ENCODE measurements around the gene RASGRP2.
A peak's percentile ranks its signal among the peaks of the same experiment; 100 is the strongest.

DNA sequence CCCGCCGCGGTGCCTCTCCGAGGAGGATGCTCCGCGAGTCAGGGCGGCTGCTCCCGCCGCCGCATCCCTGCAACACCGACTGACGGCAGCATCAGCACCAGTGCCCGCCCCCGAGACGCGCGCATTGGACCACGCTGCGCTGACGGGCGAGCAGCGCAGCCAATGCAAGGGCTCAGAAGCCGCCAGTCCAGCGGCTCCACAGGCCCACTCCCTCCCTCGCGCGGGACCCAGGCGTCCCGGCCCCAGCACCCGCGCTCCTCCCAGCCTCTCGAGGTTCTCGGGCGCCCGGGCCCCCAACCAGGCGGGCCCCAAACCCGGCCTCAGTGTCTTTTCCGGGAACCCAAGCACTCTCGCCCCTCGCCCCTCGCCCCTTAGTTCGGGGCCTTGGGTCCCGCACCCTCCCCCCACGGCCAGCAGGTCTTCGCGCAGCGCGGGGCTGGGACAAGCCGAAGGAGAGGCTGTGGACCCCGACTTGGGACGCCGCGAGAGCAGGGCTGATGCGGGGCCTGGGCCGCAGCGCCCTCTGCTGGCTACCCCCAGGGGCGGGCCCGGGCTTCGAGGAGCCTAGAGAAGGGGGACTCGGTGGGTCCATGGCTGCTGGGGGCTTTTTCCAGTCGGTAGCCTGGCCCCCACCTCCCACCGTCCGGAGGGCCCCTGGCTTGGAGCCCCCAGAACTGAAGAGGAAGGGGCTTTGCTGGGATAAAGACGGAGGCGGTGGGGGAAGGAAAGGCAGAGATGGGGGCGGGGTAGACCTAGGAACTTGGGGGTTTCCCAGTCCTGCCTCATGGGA, 20.6 kb downstream of the RASGRP2 start, which contains the start of gene NRXN2:
- TF ChIP-seq POLR2AphosphoS5 (IDR thresholded peaks at IDR 0.05), result peak in 1 of 2 donors; percentile 25
- TF ChIP-seq, protein P1, sequence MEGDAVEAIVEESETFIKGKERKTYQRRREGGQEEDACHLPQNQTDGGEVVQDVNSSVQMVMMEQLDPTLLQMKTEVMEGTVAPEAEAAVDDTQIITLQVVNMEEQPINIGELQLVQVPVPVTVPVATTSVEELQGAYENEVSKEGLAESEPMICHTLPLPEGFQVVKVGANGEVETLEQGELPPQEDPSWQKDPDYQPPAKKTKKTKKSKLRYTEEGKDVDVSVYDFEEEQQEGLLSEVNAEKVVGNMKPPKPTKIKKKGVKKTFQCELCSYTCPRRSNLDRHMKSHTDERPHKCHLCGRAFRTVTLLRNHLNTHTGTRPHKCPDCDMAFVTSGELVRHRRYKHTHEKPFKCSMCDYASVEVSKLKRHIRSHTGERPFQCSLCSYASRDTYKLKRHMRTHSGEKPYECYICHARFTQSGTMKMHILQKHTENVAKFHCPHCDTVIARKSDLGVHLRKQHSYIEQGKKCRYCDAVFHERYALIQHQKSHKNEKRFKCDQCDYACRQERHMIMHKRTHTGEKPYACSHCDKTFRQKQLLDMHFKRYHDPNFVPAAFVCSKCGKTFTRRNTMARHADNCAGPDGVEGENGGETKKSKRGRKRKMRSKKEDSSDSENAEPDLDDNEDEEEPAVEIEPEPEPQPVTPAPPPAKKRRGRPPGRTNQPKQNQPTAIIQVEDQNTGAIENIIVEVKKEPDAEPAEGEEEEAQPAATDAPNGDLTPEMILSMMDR (IDR thresholded peaks at IDR 0.05), result peak in 2 of 3 experiments; percentile 91

Data from esophagus muscularis mucosa (tissue), 3 donors.